Measurements from ENCODE around the gene BYSL. TPM values are rescaled to one million over a fixed set of nuclear protein-coding genes. Genes with fewer than 3 reads are reported as not detected.

Gene BYSL
- total and polyA plus RNA-seq, 10 of the 15 experiments (the other 5 are each of a cell fraction or from before 2014, with no cell fraction given), result 12.6 to 51.1 (median 33.0) TPM

DNA sequence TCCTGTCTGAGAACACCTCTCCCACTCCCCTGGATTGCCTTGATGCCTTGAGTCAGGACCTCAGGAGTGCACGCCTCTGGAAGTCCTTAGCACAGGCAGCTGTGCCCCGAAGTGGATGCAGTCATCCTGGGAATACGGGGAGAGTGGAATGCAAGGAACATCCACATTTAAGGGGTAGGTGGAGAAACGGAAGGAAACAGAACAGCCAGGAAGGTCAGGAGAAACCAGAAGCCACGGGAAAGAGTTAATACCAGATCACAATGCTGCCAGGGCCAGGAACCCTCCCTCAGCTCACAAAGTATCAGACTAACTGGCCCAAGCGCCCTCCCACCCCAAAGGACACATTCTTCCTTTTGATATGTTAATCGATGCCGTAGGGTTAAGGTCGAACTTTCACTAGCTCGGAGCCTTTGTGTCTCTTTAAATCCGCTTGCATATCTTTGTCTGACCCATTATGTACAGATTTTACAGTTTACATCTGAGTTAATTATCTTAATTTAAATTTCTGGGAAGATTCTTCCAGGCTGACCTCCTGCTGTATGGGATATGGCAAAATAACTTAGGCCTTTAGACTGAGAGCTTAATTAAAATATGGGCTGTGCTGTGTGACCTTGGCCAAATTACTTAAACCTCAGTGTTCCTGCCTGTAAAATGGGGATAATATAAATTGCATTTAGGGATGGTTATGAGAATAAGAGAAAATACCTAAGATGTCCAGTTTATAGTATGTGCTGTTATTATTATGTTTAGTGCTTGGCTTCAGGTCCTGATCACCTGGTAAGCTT is 44.3 kb downstream of the BYSL start:
- H2AFZ ChIP-seq (ENCODE audit: control insufficient read depth, low read depth, low read length), result no peak overlapping the region
- RAD21 ChIA-PET (ENCODE audit: unreplicated experiment), result no interaction called here
- intact Hi-C loops (cut with micrococcal nuclease; ENCODE audit: unreplicated experiment) (no loop called here), in situ Hi-C loops (cut with MboI) (no loop called here)
- H4K20me1 ChIP-seq (ENCODE audit: control insufficient read depth, insufficient read depth), result no peaks in the 10 kb centered on the region
- H3K4me3 ChIP-seq, result no peak overlapping the region
- SMC1A ChIA-PET (ENCODE audit: uncharacterized antibody, unreplicated experiment), result interaction anchor here (0.5 to 2.8 kb wide), 2 partner anchors 12 to 157 kb away, joined by 4 to 7 read pairs; no protein-coding TSS in a partner anchor
- H3K9ac ChIP-seq (ENCODE audit: control insufficient read depth, insufficient read depth, low read length), result no peak overlapping the region
- no peaks in the 10 kb centered on the region for H3K27me3 ChIP-seq (replicated peaks in 1 of 2; ENCODE audit: control insufficient read depth in 2 of 2, insufficient read depth in 2 of 2, low read length in 1 of 2)
- no TSS peak for BruUV-seq (replicated peaks)
- no peak for DNase-seq (ENCODE audit: low read depth, low spot score)
- ATAC-seq, result no peak
- no peaks in the 10 kb centered on the region for H3K9me3 ChIP-seq (replicated peaks; ENCODE audit: control insufficient read depth, insufficient read depth, low read length)
- H3K36me3 ChIP-seq (ENCODE audit: control insufficient read depth in 2 of 2, insufficient read depth in 2 of 2, low read length in 1 of 2), result no peaks in the 10 kb centered on the region
- peaks cover 4% of the 10 kb centered on the region for H3K4me1 ChIP-seq (ENCODE audit: control insufficient read depth, insufficient read depth, low read length)
- no peak for FAIRE-seq
- POLR2A ChIA-PET, result interaction anchor here (0.6 kb wide), 2 partner anchors 49 to 917 kb away, joined by 4 to 6 read pairs; no protein-coding TSS in a partner anchor
- H3K27ac ChIP-seq (ENCODE audit: control insufficient read depth, insufficient read depth), result no peak overlapping the region
- no peak overlapping the region for H3K4me2 ChIP-seq (ENCODE audit: control insufficient read depth, insufficient read depth)
- WGBS (ENCODE audit: insufficient coverage, insufficient replicate concordance, low lambda C conversion rate, missing lambda C conversion rate), result 60% methylated on average over 11 of the region's 11 CpGs
- no peak for TF ChIP-seq MTA3 (IDR thresholded peaks at IDR 0.05; ENCODE audit: borderline replicate concordance, low read length)
- TF ChIP-seq, protein P1, sequence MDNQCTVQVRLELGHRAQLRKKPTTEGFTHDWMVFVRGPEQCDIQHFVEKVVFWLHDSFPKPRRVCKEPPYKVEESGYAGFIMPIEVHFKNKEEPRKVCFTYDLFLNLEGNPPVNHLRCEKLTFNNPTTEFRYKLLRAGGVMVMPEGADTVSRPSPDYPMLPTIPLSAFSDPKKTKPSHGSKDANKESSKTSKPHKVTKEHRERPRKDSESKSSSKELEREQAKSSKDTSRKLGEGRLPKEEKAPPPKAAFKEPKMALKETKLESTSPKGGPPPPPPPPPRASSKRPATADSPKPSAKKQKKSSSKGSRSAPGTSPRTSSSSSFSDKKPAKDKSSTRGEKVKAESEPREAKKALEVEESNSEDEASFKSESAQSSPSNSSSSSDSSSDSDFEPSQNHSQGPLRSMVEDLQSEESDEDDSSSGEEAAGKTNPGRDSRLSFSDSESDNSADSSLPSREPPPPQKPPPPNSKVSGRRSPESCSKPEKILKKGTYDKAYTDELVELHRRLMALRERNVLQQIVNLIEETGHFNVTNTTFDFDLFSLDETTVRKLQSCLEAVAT (IDR thresholded peaks at IDR 0.05), result no peak
- TF ChIP-seq POLR2AphosphoS5 (IDR thresholded peaks at IDR 0.05; ENCODE audit: low read length), result no peak
- TF ChIP-seq JUNB (IDR thresholded peaks at IDR 0.05), result no peak
- no peak for TF ChIP-seq CHD2 (IDR thresholded peaks at IDR 0.05; ENCODE audit: borderline replicate concordance, low read depth, low read length)
- no peak for TF ChIP-seq PAX8 (IDR thresholded peaks at IDR 0.05)
- no peak for TF ChIP-seq WRNIP1 (IDR thresholded peaks at IDR 0.05; ENCODE audit: borderline replicate concordance, low read depth, low read length)
- no peak for TF ChIP-seq BRCA1 (IDR thresholded peaks at IDR 0.05; ENCODE audit: low read depth, low read length)
- no peak for TF ChIP-seq CBX5 (IDR thresholded peaks at IDR 0.05; ENCODE audit: low read depth)
- TF ChIP-seq, protein P2, sequence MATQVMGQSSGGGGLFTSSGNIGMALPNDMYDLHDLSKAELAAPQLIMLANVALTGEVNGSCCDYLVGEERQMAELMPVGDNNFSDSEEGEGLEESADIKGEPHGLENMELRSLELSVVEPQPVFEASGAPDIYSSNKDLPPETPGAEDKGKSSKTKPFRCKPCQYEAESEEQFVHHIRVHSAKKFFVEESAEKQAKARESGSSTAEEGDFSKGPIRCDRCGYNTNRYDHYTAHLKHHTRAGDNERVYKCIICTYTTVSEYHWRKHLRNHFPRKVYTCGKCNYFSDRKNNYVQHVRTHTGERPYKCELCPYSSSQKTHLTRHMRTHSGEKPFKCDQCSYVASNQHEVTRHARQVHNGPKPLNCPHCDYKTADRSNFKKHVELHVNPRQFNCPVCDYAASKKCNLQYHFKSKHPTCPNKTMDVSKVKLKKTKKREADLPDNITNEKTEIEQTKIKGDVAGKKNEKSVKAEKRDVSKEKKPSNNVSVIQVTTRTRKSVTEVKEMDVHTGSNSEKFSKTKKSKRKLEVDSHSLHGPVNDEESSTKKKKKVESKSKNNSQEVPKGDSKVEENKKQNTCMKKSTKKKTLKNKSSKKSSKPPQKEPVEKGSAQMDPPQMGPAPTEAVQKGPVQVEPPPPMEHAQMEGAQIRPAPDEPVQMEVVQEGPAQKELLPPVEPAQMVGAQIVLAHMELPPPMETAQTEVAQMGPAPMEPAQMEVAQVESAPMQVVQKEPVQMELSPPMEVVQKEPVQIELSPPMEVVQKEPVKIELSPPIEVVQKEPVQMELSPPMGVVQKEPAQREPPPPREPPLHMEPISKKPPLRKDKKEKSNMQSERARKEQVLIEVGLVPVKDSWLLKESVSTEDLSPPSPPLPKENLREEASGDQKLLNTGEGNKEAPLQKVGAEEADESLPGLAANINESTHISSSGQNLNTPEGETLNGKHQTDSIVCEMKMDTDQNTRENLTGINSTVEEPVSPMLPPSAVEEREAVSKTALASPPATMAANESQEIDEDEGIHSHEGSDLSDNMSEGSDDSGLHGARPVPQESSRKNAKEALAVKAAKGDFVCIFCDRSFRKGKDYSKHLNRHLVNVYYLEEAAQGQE (IDR thresholded peaks at IDR 0.05; ENCODE audit: low read depth, low read length), result no peak
- CTCF ChIA-PET, result interaction anchor here (1.7 kb wide), 1 partner anchor 79 kb away, joined by 5 read pairs; no protein-coding TSS in a partner anchor
- no peaks in the 10 kb centered on the region for H3K79me2 ChIP-seq (ENCODE audit: control insufficient read depth, insufficient read depth, low read length)

All from GM12878 (cell line).